ENCODE measurements around the gene SPDEF.

The SPDEF gene

GRCh38 chr6:34525431-34526175 is 30.5 kb downstream of the SPDEF start (continued):
- TF ChIP-seq PATZ1 (CRISPR knock-in tag; IDR thresholded peaks at IDR 0.05; ENCODE audit: borderline replicate concordance) (no peak), GLIS3 (CRISPR knock-in tag; IDR thresholded peaks at IDR 0.05) (no peak), POU6F1 (CRISPR knock-in tag; IDR thresholded peaks at IDR 0.05; ENCODE audit: borderline replicate concordance, low read depth) (no peak), ZNF8 (CRISPR knock-in tag; IDR thresholded peaks at IDR 0.05) (no peak)

- no peak for TF ChIP-seq ZFP30 (CRISPR knock-in tag; IDR thresholded peaks at IDR 0.05)
- TF ChIP-seq GLIS3 (CRISPR knock-in tag; IDR thresholded peaks at IDR 0.05), result no peak
- no peak for TF ChIP-seq ARNTL (CRISPR knock-in tag; IDR thresholded peaks at IDR 0.05; ENCODE audit: borderline replicate concordance, low read depth)
- TF ChIP-seq RARB (CRISPR knock-in tag; IDR thresholded peaks at IDR 0.05), result no peak
- TF ChIP-seq ZC3H10 (CRISPR knock-in tag; IDR thresholded peaks at IDR 0.05), result no peak
- no peak for TF ChIP-seq PPARA (CRISPR knock-in tag; IDR thresholded peaks at IDR 0.05; ENCODE audit: borderline replicate concordance)
- no peak for TF ChIP-seq CSDC2 (CRISPR knock-in tag; IDR thresholded peaks at IDR 0.05)
- ATAC-seq, result no peak
Observed at GRCh38 chr6:34524971-34525370, 31.2 kb downstream of the SPDEF start.

- TF ChIP-seq PATZ1 (CRISPR knock-in tag; IDR thresholded peaks at IDR 0.05; ENCODE audit: borderline replicate concordance), result no peak
- TF ChIP-seq ZFP30 (CRISPR knock-in tag; IDR thresholded peaks at IDR 0.05), result no peak
- no peak for TF ChIP-seq PPARA (CRISPR knock-in tag; IDR thresholded peaks at IDR 0.05; ENCODE audit: borderline replicate concordance)
- TF ChIP-seq CSRNP3 (CRISPR knock-in tag; IDR thresholded peaks at IDR 0.05), result no peak
- no peak for TF ChIP-seq SNAI2 (CRISPR knock-in tag; IDR thresholded peaks at IDR 0.05)
- no peak for TF ChIP-seq RARB (CRISPR knock-in tag; IDR thresholded peaks at IDR 0.05)
- no peak for TF ChIP-seq ZC3H10 (CRISPR knock-in tag; IDR thresholded peaks at IDR 0.05)
- TF ChIP-seq ZFP3 (CRISPR knock-in tag; IDR thresholded peaks at IDR 0.05), result no peak
- TF ChIP-seq ZNF70 (CRISPR knock-in tag; IDR thresholded peaks at IDR 0.05), result no peak
- no peak for TF ChIP-seq ARNTL (CRISPR knock-in tag; IDR thresholded peaks at IDR 0.05; ENCODE audit: borderline replicate concordance, low read depth)
- no peak for TF ChIP-seq GLIS3 (CRISPR knock-in tag; IDR thresholded peaks at IDR 0.05)
- no peak for TF ChIP-seq CSDC2 (CRISPR knock-in tag; IDR thresholded peaks at IDR 0.05)
- TF ChIP-seq POU6F1 (CRISPR knock-in tag; IDR thresholded peaks at IDR 0.05; ENCODE audit: borderline replicate concordance, low read depth), result no peak
- ATAC-seq, result no peak
Observed at GRCh38 chr6:34524499-34524898, 31.6 kb downstream of the SPDEF start.

GRCh38 chr6:34523441-34524206 is 32.5 kb downstream of the SPDEF start:
- TF ChIP-seq BACH2 (CRISPR knock-in tag; IDR thresholded peaks at IDR 0.05; ENCODE audit: borderline replicate concordance), result no peak

More at GRCh38 chr6:34523441-34524206, 32.5 kb downstream of the SPDEF start:
- no peak for ATAC-seq
